Suppressor macrophage treated with lipopolysaccharide for 4 hours (primary cell): ENCODE results near the gene OR8U1.
"Not testable (repeated sequence)": the region's sequence is repeated elsewhere in the genome, so short reads cannot be mapped to it uniquely, and the experiment has no call there.

ENCODE experiments used
- DNase-seq: peaks from one replicate; pipeline ENCODE4 v3.0.0-alpha.2; 2020

Gene OR8U1

DNA sequence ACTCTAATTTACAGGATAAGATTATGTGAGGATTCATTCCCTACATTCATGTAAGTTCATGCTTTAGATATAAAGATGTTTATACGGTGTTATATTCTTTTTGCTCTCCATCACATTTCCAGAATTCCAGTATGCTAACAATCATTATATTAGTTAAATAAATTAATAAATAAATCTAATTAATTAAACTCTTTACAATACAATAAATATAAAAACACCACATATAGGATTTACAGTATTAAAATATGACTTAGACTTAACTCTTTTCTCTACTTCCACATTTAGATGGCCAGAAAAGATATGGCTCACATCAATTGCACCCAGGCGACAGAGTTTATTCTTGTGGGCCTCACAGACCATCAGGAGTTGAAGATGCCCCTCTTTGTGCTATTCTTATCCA is at the start of gene OR8U1:
Gene OR8U1 (plus strand): TSS at position 301 of the 400 bp plus-strand sequence. CDS start 0 bp downstream, at position 301.
- DNase-seq, result no peak

DNA sequence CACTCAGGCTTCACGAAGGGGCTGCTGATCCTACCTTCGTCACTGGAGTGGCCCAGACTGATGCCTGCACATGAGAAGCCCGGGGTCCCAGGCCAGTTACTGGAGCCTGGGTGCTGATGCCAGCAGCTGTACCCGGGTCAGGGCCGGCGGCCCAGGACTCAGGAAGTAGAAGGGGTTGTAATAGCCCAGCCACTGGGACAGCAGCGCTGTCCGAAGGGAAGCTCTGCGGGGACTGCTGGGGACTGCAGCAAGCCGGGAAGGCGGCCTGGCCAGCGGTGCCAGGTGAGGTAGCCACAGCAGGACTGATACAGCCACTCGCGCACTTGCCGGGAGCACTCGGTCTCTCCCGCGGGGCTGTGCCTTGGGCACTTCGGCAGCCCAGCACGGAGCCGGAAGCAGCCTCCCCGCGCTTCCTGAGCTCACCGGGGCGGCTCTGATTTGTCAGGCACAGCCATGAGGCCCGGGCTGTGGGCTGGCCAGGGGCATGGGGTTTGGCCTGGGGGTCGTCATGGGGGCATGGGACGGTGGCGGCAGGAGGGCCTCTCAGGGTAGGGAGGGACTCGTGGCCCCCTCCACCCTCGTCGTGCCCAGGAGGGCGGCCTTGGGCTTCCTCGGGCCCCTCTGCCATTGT is 43.4 kb upstream of the OR8U1 start:
- DNase-seq, result no peak

DNA sequence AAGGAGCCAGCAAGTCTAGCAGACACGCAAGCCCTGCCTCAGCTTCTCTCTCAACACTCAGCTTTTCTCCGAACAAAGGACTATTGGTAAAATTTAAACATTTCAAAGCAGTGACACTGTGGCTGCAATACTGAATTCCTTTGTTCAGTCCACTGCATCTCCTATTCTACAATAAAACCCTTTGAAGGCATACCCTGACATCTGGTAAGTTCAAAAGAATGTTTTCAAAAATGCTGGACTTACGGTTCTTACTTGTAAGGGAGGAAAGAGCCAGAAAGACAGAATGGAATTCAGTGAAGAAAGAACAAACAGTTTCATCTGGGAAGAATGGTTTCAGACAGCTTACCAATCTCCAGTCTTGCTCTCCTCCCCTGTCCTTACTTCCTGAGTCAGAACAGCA is 42.3 kb upstream of the OR8U1 start:
- DNase-seq, result no peak

DNA sequence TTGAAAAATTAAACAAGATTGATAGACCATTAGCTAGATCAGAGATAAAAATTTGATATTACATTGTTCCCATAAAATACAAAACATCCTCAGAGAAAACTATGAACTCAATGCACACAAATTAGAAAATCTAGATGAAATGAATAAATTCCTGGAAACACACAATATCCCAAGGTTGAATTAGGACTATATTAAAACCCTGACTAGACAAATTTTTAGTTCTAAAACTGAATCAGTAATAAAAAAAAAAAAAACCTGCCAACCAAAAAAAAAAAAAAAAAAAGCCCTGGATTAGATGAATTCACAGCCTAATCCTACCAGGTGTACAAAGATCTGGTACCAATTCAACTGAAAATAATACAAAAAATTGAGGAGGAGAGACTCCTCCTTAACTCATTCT is 35.1 kb upstream of the OR8U1 start:
- no peak for DNase-seq

DNA sequence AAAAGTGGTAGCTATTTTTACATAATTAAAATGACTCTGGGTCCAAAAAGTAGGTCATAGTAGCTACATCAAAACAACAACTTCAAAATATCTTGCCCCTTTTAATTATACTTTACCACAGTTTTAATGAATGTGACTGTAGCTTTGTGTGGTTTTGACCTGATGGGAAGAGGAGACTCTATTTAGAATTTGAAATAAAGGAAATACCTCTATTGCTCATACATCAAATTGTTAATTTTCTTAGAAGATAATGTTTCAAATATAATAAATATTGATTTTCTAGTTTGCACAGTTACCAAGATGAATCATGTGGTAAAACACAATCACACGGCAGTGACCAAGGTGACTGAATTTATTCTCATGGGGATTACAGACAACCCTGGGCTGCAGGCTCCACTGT is 29.7 kb upstream of the OR8U1 start, which contains the start of gene OR8K1:
Gene OR8K1 (plus strand): TSS at position 301 of the 400 bp plus-strand sequence. CDS start 0 bp downstream, at position 301.
- DNase-seq, result no peak

DNA sequence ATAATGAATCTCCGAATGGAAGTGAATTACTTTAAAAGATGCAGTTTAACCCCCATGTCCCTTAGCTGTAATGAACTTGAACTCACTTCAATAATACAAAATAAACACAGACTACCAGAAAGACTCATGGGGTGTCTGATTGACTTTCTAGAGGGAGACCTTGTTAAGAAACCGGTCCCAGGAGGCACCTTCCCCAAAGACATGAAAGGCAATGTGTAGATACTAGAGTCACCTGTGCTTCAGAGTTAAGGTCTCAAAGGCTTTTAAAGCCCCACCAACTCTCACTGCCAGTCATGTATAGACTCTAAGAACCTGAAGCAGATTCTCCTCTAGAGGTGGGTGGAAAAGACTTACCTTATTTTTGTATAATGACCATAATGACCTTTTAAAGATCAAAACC is 21.4 kb upstream of the OR8U1 start, which contains the start of gene OR8J1:
Gene OR8J1 (plus strand): TSS at position 301 of the 400 bp plus-strand sequence. CDS start 5,956 bp downstream, outside the sequence.
- DNase-seq, result no peak

DNA sequence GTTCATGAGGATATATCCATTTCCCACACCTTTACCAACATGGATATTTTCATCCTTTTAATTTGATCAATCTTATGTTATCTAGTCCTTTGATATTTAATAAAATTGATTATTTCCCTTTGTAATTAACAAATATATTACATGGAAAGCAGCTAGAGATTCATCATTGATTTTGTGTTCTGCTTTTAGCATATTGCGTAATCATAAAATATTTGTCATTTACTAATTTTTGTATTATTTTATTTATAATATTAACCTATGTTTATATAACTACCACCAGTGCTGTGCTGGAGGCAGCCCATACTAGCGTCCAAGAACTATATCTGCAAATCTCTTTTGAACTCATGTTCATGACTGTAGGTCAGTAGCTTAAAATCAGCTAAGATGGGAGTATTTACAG is 4.7 kb downstream of the OR8U1 start:
- DNase-seq, result no peak

DNA sequence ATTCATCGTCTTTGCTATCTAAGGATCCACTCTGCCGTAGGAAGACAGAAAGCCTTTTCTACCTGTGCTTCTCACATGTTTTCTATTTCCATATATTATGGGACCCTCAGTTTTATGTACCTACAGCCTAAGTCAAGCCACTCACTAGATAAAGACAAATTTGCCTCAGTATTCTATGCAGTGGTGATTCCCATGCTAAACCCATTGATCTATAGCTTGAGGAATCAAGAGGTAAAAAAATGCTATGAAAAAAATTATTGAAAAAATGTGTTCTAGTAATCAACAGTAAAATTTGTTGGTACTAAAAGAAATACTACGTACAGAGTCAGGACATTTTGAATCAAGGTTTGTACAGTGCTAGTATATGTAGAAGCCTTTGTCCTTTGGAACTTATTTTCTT is 19.0 kb downstream of the OR8U1 start:
- no peak for DNase-seq

DNA sequence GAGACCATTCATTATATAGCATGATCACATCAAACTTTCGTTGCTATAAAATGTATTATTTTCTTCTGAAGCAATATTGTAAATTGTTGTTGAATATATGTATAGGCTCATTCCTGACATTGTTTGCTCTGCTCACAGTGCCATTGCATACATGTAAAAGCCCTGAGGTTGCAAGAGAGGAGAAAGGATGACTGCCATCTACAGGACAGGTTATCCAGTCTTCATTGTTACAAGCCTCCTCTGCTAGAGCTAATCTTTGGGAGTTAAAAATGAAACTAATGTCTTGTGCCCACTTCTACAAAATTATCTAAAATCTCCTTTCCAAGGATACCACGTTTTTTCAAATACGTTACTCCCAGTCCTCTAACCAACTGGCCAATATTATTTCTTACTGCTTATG is 20.6 kb downstream of the OR8U1 start:
- DNase-seq, result no peak

DNA sequence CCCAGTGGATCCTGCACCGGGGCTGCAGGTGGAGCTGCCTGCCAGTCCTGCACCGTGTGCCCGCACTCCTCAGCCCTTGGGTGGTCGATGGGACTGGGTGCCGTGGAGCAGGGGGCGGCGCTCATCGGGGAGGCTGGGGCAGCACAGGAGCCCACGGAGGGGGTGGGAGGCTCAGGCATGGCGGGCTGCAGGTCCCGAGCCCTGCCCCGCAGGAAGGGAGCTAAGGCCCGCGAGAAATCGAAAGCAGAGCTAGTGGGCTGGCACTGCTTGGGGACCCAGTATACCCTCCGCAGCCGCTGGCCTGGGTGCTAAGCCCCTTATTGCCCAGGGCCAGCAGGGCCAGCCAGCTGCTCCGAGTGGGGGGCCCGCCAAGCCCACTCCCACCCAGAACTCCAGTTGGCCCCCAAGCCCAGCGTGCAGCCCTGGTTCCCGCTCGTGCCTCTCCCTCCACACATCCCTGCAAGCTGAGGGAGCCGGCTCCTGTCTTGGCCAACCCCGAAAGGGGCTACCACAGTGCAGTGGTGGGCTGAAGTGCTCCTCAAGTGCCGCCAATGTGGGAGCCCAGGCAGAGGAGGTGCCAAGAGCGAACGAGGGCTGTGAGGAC is 26.5 kb downstream of the OR8U1 start:
- not testable (repeated sequence) for DNase-seq

DNA sequence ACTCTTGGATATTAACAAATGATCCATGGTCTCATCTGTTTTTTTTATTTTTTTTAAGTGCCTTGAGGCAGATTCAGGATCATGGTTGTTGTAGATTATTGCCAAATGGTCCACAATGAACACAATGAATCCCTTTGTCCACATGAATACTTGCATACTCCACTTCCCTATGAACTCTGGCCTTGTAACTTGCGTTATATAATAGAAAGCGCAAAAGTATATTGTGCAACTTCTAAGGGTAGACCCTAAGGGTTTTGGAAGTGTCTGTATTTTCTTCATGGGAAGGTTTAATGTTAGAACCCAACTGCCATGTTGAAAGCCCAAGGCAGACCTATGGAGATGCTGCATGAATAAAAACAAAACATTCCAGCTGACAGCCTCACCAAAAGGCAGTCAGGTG is 29.0 kb downstream of the OR8U1 start:
- DNase-seq, result no peak

DNA sequence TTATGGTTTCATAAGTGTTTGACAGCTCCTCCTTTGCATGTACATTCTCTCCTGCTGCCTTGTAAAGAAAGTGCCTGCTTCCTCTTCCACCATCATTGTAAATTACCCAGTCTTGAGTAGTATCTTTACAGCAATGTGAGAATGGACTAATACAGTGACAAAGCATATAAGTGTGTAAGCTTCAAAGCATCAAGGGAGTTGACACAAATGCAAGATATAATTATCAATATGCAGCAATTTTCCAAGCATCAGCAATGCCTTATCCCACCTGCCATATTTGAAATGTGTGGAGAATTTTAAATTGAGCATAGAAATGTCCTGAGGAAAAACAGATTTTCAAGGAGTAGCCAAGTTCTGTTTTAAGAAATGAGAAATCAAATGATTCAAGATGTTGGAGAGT is 35.4 kb downstream of the OR8U1 start:
- no peak for DNase-seq

DNA sequence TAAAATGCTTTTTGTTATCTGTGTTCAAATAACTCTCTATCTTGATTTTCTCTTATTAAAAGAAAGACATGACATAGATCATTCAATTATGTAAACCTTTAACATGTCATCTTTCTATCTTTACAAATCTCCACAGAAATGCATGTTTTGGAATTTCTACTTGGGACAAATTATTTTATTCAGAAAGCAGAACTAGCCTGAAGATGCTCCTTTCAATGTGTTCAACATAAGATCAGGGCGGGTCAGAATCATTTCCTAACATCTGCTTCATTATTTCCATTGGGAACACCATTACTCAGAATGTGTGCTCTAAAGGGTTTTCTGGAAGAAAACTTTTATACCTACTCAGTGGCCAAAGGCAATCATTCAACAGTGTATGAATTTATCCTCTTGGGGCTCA is 37.0 kb downstream of the OR8U1 start, which contains the start of gene OR5AL1:
Gene OR5AL1 (plus strand): TSS at position 301 of the 400 bp plus-strand sequence.
- no peak for DNase-seq
